Inflammatory macrophage treated with lipopolysaccharide for 4 hours (primary cell): Measurements from ENCODE around the gene LYRM7.
"Not testable (repeated sequence)": the region's sequence is repeated elsewhere in the genome, so short reads cannot be mapped to it uniquely, and the experiment has no call there.

Experiments used
- DNase-seq: peaks from one replicate; pipeline ENCODE4 v3.0.0-alpha.2; 2020

LYRM7 gene

DNA sequence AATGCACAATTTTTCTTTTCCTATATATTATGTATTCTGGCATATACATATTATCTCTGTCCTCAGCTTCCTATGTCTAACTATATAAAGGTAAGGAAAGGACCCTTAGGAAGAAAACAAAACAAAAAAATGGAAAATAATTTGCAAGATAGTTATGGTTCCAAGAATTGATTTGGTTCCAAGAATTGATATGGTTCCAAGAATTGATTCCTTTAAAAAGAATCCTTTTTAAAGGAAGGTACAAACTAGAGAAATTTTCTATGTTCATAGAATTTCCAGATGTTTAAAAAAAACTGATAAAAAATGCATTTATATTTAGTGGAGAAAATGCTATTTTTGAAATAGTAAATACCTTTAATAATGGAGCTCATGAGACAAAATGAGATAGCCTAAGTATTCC lies 12.1 kb downstream of the LYRM7 start:
- DNase-seq = no peak

- DNase-seq = no peak
These were observed 14.9 kb downstream of the LYRM7 start for GRCh38 chr5:131185523-131186104.

DNA sequence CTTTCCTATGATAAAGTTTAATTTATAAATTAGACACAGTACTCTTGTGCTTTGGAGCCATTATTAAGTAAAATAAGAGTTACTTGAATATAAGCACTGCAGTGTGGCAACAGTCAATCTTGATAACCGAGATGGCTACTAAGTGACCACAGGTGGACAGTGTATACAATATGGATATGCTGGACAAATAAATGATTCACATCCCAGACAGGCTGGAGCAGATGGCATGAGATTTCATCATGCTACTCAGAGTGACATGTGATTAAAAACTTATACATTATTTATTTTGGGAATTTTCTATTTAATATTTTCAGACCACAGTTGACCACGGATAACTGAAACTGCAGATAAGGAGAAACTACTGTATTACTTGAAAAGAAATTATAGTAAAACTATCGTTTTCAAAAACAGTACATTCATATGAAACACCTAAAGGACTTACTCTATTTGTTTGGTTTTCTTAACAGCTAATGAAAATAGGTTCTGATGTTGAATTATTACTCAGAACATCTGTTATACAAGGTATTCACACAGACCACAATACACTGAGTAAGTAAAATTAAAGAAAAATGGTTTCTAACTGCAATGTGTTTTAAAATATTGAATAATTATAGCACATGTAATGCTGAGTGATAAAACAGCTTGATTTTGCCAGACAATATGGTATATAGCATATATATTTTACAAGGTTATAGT lies 16.0 kb downstream of the LYRM7 start:
- DNase-seq = no peak

GRCh38 chr5:131193106-131193505 lies 22.4 kb downstream of the LYRM7 start:
- DNase-seq = no peak

DNA sequence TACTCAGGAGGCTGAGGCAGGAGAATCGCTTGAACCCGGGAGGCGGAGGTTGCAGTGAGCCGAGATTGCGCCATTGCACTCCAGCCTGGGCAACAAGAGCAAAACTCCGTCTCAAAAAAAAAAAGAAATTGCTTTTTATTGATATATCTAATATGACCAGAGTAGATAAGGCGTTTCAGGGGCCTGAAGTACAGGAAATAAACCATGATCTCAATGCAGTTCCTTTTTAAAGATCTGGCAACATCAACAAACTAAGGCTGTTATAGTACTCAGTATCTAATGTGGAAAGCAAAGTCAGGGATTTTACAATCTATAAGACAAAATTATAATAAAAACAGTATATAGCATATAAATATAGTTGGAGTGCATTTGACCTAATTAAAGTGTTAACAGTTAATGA lies 23.2 kb downstream of the LYRM7 start:
- not testable (repeated sequence) for DNase-seq

- DNase-seq = no peak
These were observed 24.0 kb downstream of the LYRM7 start for GRCh38 chr5:131194725-131195124.

DNA sequence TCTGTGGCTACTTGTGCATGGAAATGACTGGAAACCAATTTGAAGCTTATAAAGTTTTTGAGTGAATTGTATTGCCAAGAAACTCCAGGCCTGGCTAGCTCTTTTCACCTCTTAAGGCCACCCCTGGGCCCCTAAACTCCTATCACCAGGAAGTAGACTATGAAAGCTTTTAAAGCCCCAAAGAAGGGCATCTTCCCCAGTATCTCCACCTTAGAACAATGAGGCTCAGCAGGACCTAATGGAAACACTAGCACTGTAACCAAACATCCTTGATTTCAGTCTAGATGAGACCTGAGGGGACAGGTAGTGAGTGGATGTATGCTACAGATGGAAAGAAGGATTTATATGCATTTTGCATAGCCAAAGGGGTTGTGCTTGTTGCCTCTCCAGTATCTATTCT lies 25.0 kb downstream of the LYRM7 start:
- no peak for DNase-seq

GRCh38 chr5:131196331-131196730 lies 25.6 kb downstream of the LYRM7 start:
- no peak for DNase-seq

- DNase-seq = no peak
These were observed 27.9 kb downstream of the LYRM7 start for GRCh38 chr5:131198625-131199024.

DNA sequence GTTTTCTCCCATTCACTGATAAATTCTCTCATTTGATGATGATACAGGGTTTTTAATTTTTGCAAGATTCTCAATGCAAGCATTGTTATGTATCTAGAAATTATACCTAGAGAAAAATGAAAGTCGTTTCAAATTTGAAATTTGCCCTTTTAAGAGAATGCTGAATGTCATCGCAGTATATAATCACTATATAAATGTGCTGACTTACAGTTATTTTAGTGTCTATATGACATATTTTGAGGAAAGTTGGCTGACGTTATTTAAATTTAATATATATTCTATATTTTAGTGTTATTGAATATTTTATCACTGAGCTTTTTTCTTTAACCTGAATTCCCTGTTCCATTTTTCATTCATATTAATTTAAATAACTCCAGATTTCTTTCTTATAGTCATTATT lies 29.8 kb downstream of the LYRM7 start:
- no peak for DNase-seq

DNA sequence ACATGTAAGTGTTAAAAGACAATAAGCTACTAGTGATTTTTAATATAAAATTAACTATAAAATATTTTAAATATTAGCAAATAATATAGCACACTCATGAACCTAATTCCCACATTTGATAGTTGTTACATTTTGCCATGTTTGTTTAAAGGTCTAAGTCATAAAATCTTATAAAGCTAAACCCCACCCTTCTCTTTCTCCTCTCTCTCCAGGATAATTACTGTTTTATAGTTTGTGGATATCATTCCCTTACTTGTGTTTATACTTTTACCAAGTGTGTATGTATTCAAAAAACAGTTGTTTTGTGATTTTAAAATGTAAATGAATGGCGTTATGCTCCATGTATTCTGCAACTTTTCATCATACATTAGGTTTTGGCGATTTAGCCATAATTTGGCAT lies 34.2 kb downstream of the LYRM7 start:
- no peak for DNase-seq

DNA sequence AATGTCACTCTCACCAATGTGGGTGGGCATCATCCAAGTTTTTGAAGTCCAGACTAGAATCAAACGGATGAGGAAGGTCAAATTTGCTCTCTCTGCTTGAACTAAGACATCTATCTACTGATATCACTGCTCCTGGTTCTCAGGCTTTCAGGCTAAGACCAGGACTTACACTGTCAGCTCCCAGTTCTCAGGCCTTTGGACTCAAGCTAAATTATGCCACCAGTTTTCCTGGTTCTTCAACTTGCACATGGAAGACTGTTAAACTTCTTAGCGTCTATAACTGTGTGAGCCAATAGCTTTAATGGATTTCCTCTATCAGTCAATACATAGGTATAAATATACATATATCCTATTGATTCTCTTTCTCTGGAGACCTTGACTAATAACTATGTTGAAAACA lies 35.3 kb downstream of the LYRM7 start:
- DNase-seq = no peak

- DNase-seq = peak; percentile 54
These were observed 36.0 kb downstream of the LYRM7 start for GRCh38 chr5:131206772-131207171.

GRCh38 chr5:131209175-131209505 lies 38.4 kb downstream of the LYRM7 start:
- DNase-seq = no peak

DNA sequence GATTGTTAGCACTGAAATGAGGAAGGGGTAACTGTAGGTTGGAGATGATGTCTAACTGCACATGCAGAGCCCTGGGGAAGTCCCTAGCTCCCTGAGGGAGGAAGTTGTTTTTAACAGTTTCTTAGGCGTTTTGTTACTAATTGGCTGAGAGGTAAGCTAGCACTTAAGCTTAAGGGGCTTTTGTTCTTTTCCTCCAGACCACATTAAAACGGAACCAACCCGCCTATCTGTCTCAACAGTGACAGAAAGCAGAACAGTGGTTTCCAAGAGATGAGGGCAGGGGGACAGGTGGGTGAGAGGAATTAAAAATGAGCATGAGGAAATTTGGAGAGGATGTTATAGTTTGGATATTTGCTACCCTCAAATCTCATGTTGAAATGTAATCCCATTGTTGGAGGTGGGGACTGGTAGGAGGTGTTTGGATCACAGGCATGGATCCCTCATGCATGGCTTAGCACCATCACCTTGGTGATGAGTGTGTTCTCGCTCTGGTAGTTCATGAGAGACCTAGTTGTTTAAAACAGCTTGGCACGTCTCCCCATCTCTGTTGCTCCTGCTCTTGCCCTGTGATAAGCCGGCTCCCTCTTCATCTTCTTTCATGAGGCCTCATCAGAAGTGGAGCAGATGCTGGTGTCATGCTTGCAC lies 38.9 kb downstream of the LYRM7 start:
- peak; percentile 89 for DNase-seq

GRCh38 chr5:131210151-131210510 lies 39.4 kb downstream of the LYRM7 start:
- DNase-seq = no peak

DNA sequence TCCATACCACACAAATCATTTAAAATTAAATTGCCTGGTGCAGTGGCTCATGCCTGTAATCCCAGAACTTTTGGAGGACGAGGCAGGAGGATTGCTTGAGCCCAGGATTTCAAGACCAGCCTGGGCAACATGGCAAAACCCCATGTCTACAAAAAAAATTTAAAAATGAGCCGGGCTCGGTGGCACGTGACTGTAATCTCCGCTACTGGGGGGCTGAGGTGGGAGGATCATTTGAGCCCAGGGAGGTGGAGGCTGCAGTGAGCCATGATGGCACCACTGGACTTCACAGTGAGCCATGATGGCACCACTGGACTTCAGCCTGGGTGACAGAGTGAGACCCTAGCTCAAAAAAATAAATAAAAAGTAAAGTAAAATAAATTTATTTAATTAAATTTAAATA lies 40.9 kb downstream of the LYRM7 start:
- no peak for DNase-seq

DNA sequence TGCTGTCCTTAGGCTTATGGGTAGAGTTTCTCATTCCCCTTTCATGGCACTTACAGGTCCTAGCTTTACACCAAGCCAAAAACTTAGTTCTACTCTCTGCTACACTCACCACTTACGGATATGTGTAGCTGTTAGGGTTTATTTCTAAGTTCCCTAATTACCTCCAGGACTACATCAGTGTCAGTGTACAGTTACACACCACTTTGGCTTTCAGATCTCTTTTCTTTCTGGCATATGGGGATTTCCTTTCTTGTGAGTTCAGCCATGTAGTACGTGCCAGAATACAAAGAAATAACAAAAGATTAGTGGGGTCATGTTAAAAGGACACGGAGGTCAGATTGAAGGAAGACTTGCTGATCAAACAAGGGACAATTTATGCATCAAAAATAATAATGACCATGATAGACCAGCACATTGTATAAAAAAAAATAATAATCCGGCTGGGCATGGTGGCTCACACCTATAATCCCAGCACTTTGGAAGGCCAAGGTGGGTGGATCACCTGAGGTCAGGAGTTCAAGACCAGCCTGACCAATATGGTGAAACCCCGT lies 41.8 kb downstream of the LYRM7 start:
- DNase-seq = peak; percentile 84

DNA sequence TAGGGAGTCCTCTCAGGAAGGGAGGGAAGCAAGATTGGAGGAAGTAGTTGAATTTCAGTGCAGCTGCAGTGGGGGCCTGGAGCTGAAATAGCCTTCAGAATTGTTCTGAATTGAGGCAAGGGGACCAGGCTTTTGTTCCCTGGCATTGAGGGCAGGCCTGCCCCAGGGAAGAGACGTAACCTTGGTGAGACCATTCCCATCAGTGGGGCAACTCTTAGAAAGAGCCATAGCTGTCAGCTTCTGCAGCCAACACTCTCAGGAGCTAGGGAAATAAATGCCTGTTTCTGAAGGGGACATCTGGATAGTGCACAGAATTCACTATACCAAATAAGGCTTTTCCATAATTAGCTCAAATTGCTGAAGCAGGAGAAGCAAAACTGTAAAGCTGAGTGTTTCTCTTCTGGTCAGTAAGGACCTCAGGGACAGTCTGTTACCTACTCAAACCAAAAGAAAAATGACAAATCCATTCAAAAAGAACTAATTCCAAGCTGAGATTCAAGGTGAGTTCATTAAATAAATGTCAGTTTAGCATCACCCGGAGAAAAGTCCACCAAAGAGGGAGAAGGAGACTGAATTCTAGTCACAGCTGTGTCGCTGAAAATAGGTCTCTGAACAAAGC lies 44.0 kb downstream of the LYRM7 start:
- DNase-seq = no peak

DNA sequence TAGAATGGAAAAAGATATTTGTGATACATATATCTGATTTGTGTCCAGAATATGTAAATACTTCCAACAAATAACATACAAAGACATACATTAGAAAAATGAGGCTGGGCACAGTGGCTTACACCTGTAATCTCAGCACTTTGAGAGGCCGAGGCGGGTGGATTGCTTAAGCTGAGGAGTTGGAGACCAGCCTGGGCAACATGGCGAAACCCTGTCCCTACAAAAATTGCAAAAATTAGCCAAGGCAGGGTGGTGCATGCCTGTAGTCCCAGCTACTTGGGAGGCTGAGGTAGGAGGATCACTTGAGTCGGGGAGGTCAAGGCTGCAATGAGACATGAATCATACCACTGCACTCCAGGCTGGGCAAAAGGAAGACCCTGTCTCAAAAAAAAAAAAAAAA lies 47.0 kb downstream of the LYRM7 start:
- DNase-seq = no peak

- DNase-seq = no peak
These were observed 47.6 kb downstream of the LYRM7 start for GRCh38 chr5:131218392-131218791.

- no peak for DNase-seq
These were observed 49.8 kb downstream of the LYRM7 start for GRCh38 chr5:131220566-131220965.

- no peak for DNase-seq
These were observed 50.4 kb downstream of the LYRM7 start for GRCh38 chr5:131221008-131221703.
